ENCODE data around the gene SEZ6L.

GRCh38 chr22:26385164-26385563 lies 215.9 kb downstream of the SEZ6L start:
- TF ChIP-seq ZNF274 (IDR thresholded peaks at IDR 0.05; ENCODE audit: low read depth, low read length) (no peak), YY1 (IDR thresholded peaks at IDR 0.05; ENCODE audit: insufficient read depth, insufficient read length) (no peak), SUZ12 (IDR thresholded peaks at IDR 0.05; ENCODE audit: extremely low read depth, insufficient read depth, insufficient read length) (no peak)
